B cell (primary cell): Measurements from ENCODE around the gene STAM. TPM values are rescaled to one million over a fixed set of nuclear protein-coding genes. Genes with fewer than 3 reads are reported as not detected.

ENCODE experiments used
- ATAC-seq: fragments of 200-7000 bp; cut with Tn5 transposase; one replicate; pipeline ENCODE4 v1.10.0; 2021; ENCODE audit warnings: low read depth, mild to moderate bottlenecking, moderate number of reproducible peaks, moderate library complexity
- CTCF ChIA-PET: fragments of 350-600 bp; sonication (Branson Sonifier 250); formaldehyde crosslinking; loops from one replicate; lab custom pipeline; 2021; ENCODE audit warnings: antibody characterized with exemption, inconsistent platforms; lab: Charles Lee
- POLR2A ChIA-PET: fragments of 350-600 bp; sonication (Branson Sonifier 250); formaldehyde crosslinking; loops from one replicate; lab custom pipeline; 2021; ENCODE audit warnings: antibody characterized with exemption; lab: Charles Lee
- DNase-seq: peaks from one replicate; pipeline ENCODE4 v3.0.0; 2013
- H2AFZ ChIP-seq: 2 replicates; pipeline ENCODE4 v1.6.1; 2012; ENCODE audit warnings: mild to moderate bottlenecking, low read depth, low read length; ENCODE audit not compliant: insufficient read depth, poor library complexity, severe bottlenecking
- H3K27ac ChIP-seq, 2 donors: 1 replicate in 1 of 2; 2 replicates in 1 of 2; pipeline ENCODE4 v1.5.1; 2012 to 2013; ENCODE audit warnings: low read length in 2 of 2, mild to moderate bottlenecking in 2 of 2, moderate library complexity in 1 of 2
- H3K27me3 ChIP-seq, 4 experiments: fragments of 200-600 bp in 1 of 4; sonication (generic) in 1 of 4; replicated peaks in 1 of 4; 1 replicate in 2 of 4; 2 replicates in 2 of 4; pipeline versions ENCODE4 v1.6.1 to v1.7.0; 2013 to 2016; ENCODE audit warnings: low read length in 3 of 4, mild to moderate bottlenecking in 2 of 4, mixed read lengths in 1 of 4, moderate library complexity in 1 of 4; ENCODE audit not compliant: insufficient read depth in 4 of 4, control insufficient read depth in 3 of 4; ENCODE audit errors: control extremely low read depth in 1 of 4
- H3K36me3 ChIP-seq, 2 experiments: replicated peaks in 1 of 2; 1 replicate in 1 of 2; 2 replicates in 1 of 2; pipeline versions ENCODE4 v1.6.1 to v1.7.1; 2013; ENCODE audit warnings: low read length in 1 of 2; ENCODE audit not compliant: insufficient read depth in 2 of 2, control insufficient read depth in 1 of 2; ENCODE audit errors: control extremely low read depth in 1 of 2, extremely low read depth in 1 of 2
- H3K4me1 ChIP-seq, 2 donors: fragments of 200-600 bp in 1 of 2; sonication (generic) in 1 of 2; 1 replicate in 1 of 2; 2 replicates in 1 of 2; pipeline versions ENCODE4 v1.5.1 to v1.6.1; 2013 to 2017; ENCODE audit warnings: low read length in 2 of 2; ENCODE audit not compliant: control insufficient read depth in 2 of 2, insufficient read depth in 2 of 2
- H3K4me2 ChIP-seq: replicated peaks from 2 replicates; pipeline ENCODE3; 2012; ENCODE audit warnings: mild to moderate bottlenecking, low read depth, low read length; ENCODE audit not compliant: poor library complexity, severe bottlenecking
- H3K4me3 ChIP-seq, 5 experiments: fragments of 200-600 bp in 1 of 5; sonication (generic) in 1 of 5; 1 replicate in 3 of 5; 2 replicates in 2 of 5; pipeline versions ENCODE4 v1.5.1 to v1.7.0; 2011 to 2016; ENCODE audit warnings: low read length in 4 of 5, mild to moderate bottlenecking in 4 of 5, low read depth in 2 of 5, control low read depth in 1 of 5, moderate library complexity in 1 of 5; ENCODE audit not compliant: insufficient read depth in 1 of 5; ENCODE audit errors: control extremely low read depth in 1 of 5, extremely low read depth in 1 of 5
- H3K79me2 ChIP-seq: fragments of 200-600 bp; sonication (generic); one replicate; pipeline ENCODE4 v1.6.0; 2016; ENCODE audit warnings: low read length; ENCODE audit not compliant: control insufficient read depth, insufficient read depth
- H3K9ac ChIP-seq: fragments of 200-600 bp; sonication (generic); 2 replicates; pipeline ENCODE4 v1.6.1; 2017; ENCODE audit warnings: mild to moderate bottlenecking, low read length, moderate library complexity
- H3K9me3 ChIP-seq, 3 donors: one replicate each; pipeline versions ENCODE4 v1.6.1 to v1.7.1; 2013; ENCODE audit warnings: low read length in 2 of 3; ENCODE audit not compliant: control insufficient read depth in 2 of 3, insufficient read depth in 1 of 3; ENCODE audit errors: control extremely low read depth in 1 of 3
- H4K20me1 ChIP-seq: 2 replicates; pipeline ENCODE4 v1.6.0; 2012; ENCODE audit warnings: mild to moderate bottlenecking, low read length; ENCODE audit not compliant: insufficient read depth, control insufficient read depth, poor library complexity, severe bottlenecking
- H3K27ac Mint-ChIP-seq: one replicate; pipeline ENCODE4 v1.8.0; 2021; ENCODE audit warnings: mixed read lengths
- H3K27me3 Mint-ChIP-seq: one replicate; pipeline ENCODE4 v1.8.0; 2021; ENCODE audit warnings: mixed read lengths
- H3K4me1 Mint-ChIP-seq: one replicate; pipeline ENCODE4 v1.8.0; 2021; ENCODE audit warnings: mixed read lengths
- H3K4me3 Mint-ChIP-seq: one replicate; pipeline ENCODE4 v1.8.0; 2021; ENCODE audit warnings: mixed read lengths
- H3K9me3 Mint-ChIP-seq: one replicate; pipeline ENCODE4 v1.8.0; 2022; ENCODE audit warnings: mixed read lengths; ENCODE audit not compliant: insufficient read depth
- CTCF ChIP-seq: fragments of 200-600 bp; IDR thresholded peaks from one replicate; pipeline ENCODE4 v1.8.0; 2022; ENCODE audit warnings: antibody characterized with exemption, mild to moderate bottlenecking
- EZH2 ChIP-seq: IDR thresholded peaks from 2 replicates; pipeline ENCODE4 v1.6.1; 2012; ENCODE audit warnings: borderline replicate concordance, low read depth, mild to moderate bottlenecking, moderate library complexity, low read length; ENCODE audit not compliant: insufficient read depth, poor library complexity, severe bottlenecking
- WGBS: methylation state at CpG from one replicate; pipeline ENCODE4 v1.1.5; 2013; ENCODE audit warnings: missing lambda C conversion rate; ENCODE audit not compliant: insufficient coverage; 5-methylcytosine and 5-hydroxymethylcytosine counted together
- intact Hi-C: fragments of 100-400 bp; cut with micrococcal nuclease; formaldehyde crosslinking; loops from one replicate; pipeline ENCODE4 v1.10.0; 2022
- polyA plus RNA-seq: library from polyadenylated mRNA; depleted of rRNA; stranded (reverse); fragments of >200 nt; gene quantifications from 2 replicates; pipeline ENCODE4 v1.2.3, GENCODE V29; 2012
- total RNA-seq, 2 donors: library from RNA; stranded (reverse); fragments of 120-200 nt in 1 of 2; gene quantifications; 1 replicate in 1 of 2; 2 replicates in 1 of 2; pipeline versions ENCODE4 v1.2.3 to v1.2.4, GENCODE V29; 2013 to 2022

STAM gene
- total and polyA plus RNA-seq, 2 donors (not counting 1 experiment from before 2014, with no cell fraction given): 9.1 to 35.1 TPM

- CTCF ChIA-PET: no interaction called here
- Histone ChIP-seq H3K79me2 (no peaks in the 10 kb centered on the region), H3K27ac (no peak overlapping the region), H3K36me3 (no peaks in the 10 kb centered on the region), H3K27me3 (no peaks in the 10 kb centered on the region), H3K4me2 (peak overlapping the region; percentile 19), H3K9me3 (no peaks in the 10 kb centered on the region), H3K4me1 (peaks cover 3 to 8% of the 10 kb centered on the region in 2 donors), H3K4me3 (peak overlapping the region in 1 of 5 experiments; percentile 3), H3K9ac (no peak overlapping the region), H4K20me1 (no peaks in the 10 kb centered on the region), H2AFZ (peak overlapping the region; percentile 41)
- H3K4me3 Mint-ChIP-seq: peak overlapping the region; percentile 68
- H3K27ac Mint-ChIP-seq: no peak overlapping the region
- POLR2A ChIA-PET: no interaction called here
- intact Hi-C loops: no loop called here
- 100% methylated on average over 3 of the region's 7 CpGs for WGBS
- TF ChIP-seq EZH2: no peak
- TF ChIP-seq CTCF: no peak
- peaks cover 3% of the 10 kb centered on the region for H3K27me3 Mint-ChIP-seq
- ATAC-seq (peak; percentile 17), DNase-seq (peak; percentile 17)
- peaks cover 5% of the 10 kb centered on the region for H3K4me1 Mint-ChIP-seq
- no peaks in the 10 kb centered on the region for H3K9me3 Mint-ChIP-seq
Measured at GRCh38 chr10:17756557-17757217, 112.7 kb downstream of the STAM start.

GRCh38 chr10:17758200-17758599, 114.2 kb downstream of the STAM start:
- Histone ChIP-seq H3K9ac (no peak overlapping the region), H3K36me3 (no peaks in the 10 kb centered on the region), H3K27me3 (no peaks in the 10 kb centered on the region), H3K79me2 (no peaks in the 10 kb centered on the region), H3K27ac (no peak overlapping the region), H2AFZ (no peak overlapping the region), H3K4me3 (no peak overlapping the region), H3K4me1 (peaks cover 3 to 8% of the 10 kb centered on the region in 2 donors), H3K9me3 (no peaks in the 10 kb centered on the region), H4K20me1 (no peaks in the 10 kb centered on the region), H3K4me2 (no peak overlapping the region)
- Mint-ChIP-seq H3K9me3 (no peaks in the 10 kb centered on the region), H3K4me1 (peaks cover 5% of the 10 kb centered on the region), H3K27me3 (peaks cover 3% of the 10 kb centered on the region), H3K4me3 (no peak overlapping the region), H3K27ac (no peak overlapping the region)
- CTCF ChIA-PET: no interaction called here
- intact Hi-C loops: no loop called here
- DNase-seq: no peak
- POLR2A ChIA-PET: no interaction called here
- no CpG with 5 or more reads among the region's 2 CpGs for WGBS
- ATAC-seq: no peak
- TF ChIP-seq CTCF: no peak
- no peak for TF ChIP-seq EZH2
